Thyroid gland (tissue), 4 donors: ENCODE measurements around the gene RNF144A. TPM values are rescaled to one million over a fixed set of nuclear protein-coding genes. Genes with fewer than 3 reads are reported as not detected.

Experiments used
- DNase-seq, 2 donors: peaks; one replicate each; pipeline ENCODE4 v3.0.0-alpha.2; 2019
- H3K27ac ChIP-seq, 3 donors: fragments of 200-600 bp; sonication (generic); 1 replicate in 2 of 3; 2 replicates in 1 of 3; pipeline ENCODE4 v1.5.1; 2016 to 2019; ENCODE audit warnings: mild to moderate bottlenecking in 1 of 3, moderate library complexity in 1 of 3
- H3K27me3 ChIP-seq: fragments of 200-600 bp; sonication (generic); one replicate; pipeline ENCODE4 v1.5.1; 2019
- H3K36me3 ChIP-seq, 2 donors: fragments of 200-600 bp; sonication (generic); one replicate each; pipeline ENCODE4 v1.5.1; 2016 to 2019
- H3K4me1 ChIP-seq, 2 donors: fragments of 200-600 bp; sonication (generic); one replicate each; pipeline ENCODE4 v1.5.1; 2017 to 2019
- H3K4me3 ChIP-seq, 3 donors: fragments of 200-600 bp; sonication (generic); replicated peaks in 1 of 3; 1 replicate in 2 of 3; 2 replicates in 1 of 3; pipeline ENCODE4 v1.5.1; 2016; ENCODE audit warnings: mild to moderate bottlenecking in 1 of 3
- H3K9me3 ChIP-seq: fragments of 200-600 bp; sonication (generic); one replicate; pipeline ENCODE4 v1.5.1; 2017
- POLR2A ChIP-seq, 2 donors: fragments of 450-650 bp; IDR thresholded peaks; one replicate each; pipeline ENCODE4 v1.6.1; 2017; ENCODE audit warnings: antibody characterized with exemption in 2 of 2, mild to moderate bottlenecking in 2 of 2, moderate library complexity in 1 of 2
- WGBS, 2 donors: methylation state at CpG; one replicate each; pipeline ENCODE4 v1.1.5; 2017; 5-methylcytosine and 5-hydroxymethylcytosine counted together
- intact Hi-C: fragments of 100-400 bp; cut with DNase I; formaldehyde crosslinking; loops from one replicate; pipeline ENCODE4 v1.15.1; 2023
- total RNA-seq, 4 donors: library from RNA; depleted of rRNA; stranded (reverse); fragments of >200 nt; gene quantifications; one replicate each; pipeline ENCODE4 v1.2.3, GENCODE V29; 2016
- TF ChIP-seq, protein P1 (sequence below), 6 experiments: fragments of 200-600 bp in 3 of 6; fragments of 450-650 bp in 3 of 6; sonication (generic) in 3 of 6; IDR thresholded peaks; one replicate each; pipeline ENCODE4 v1.5.1; 2016 to 2019; ENCODE audit warnings: antibody characterized with exemption in 6 of 6, mild to moderate bottlenecking in 2 of 6, inconsistent platforms in 1 of 6, moderate library complexity in 1 of 6

RNF144A gene
- total RNA-seq, 4 donors from 2014 or later, result 8.0 to 12.2 (median 10.6) TPM

GRCh38 chr2:7040547-7040946 is 123.3 kb downstream of the RNF144A start:
- Histone ChIP-seq H3K27ac (no peak overlapping the region), H3K36me3 (no peaks in the 10 kb centered on the region), H3K4me1 (peaks cover 13 to 14% of the 10 kb centered on the region in 2 donors), H3K27me3 (no peaks in the 10 kb centered on the region), H3K4me3 (no peak overlapping the region), H3K9me3 (no peaks in the 10 kb centered on the region)
- TF ChIP-seq, protein P1, sequence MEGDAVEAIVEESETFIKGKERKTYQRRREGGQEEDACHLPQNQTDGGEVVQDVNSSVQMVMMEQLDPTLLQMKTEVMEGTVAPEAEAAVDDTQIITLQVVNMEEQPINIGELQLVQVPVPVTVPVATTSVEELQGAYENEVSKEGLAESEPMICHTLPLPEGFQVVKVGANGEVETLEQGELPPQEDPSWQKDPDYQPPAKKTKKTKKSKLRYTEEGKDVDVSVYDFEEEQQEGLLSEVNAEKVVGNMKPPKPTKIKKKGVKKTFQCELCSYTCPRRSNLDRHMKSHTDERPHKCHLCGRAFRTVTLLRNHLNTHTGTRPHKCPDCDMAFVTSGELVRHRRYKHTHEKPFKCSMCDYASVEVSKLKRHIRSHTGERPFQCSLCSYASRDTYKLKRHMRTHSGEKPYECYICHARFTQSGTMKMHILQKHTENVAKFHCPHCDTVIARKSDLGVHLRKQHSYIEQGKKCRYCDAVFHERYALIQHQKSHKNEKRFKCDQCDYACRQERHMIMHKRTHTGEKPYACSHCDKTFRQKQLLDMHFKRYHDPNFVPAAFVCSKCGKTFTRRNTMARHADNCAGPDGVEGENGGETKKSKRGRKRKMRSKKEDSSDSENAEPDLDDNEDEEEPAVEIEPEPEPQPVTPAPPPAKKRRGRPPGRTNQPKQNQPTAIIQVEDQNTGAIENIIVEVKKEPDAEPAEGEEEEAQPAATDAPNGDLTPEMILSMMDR (IDR thresholded peaks at IDR 0.05), result no peak
- TF ChIP-seq POLR2A (IDR thresholded peaks at IDR 0.05), result no peak
- 85% methylated on average over 8 of the region's 8 CpGs for WGBS, 2 donors
- intact Hi-C loops, result no loop called here
- no peak for DNase-seq

DNA sequence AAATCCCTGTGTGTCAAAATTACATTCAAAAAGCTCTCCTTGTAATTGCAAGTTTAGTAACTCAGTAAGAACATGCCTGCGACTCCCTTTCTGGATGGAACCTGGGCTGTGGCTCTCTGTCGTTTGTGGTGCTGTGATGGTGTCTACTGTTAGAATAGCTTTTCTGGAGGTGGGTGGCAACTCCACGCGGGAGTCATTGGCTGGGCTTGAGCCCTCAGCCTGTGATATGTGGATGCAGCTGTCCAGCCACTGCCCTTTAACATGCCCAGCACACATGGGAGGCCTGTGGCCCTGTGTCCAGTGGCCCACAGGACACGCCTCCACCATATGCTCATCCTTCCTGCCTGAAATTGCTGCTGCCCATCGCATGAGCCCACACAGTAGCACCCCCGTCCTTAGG is 124.2 kb downstream of the RNF144A start:
- no peaks in the 10 kb centered on the region for H3K9me3 ChIP-seq
- no peak for DNase-seq
- WGBS, 2 donors, result 93 to 100% methylated on average over 5 to 7 of the region's 7 CpGs
- H3K4me1 ChIP-seq, result peaks cover 7 to 8% of the 10 kb centered on the region in 2 donors
- no peak overlapping the region for H3K27ac ChIP-seq
- H3K36me3 ChIP-seq, result no peaks in the 10 kb centered on the region
- no peak overlapping the region for H3K4me3 ChIP-seq
- TF ChIP-seq, protein P1 (IDR thresholded peaks at IDR 0.05), result no peak
- no peak for TF ChIP-seq POLR2A (IDR thresholded peaks at IDR 0.05)
- intact Hi-C loops, result no loop called here
- H3K27me3 ChIP-seq, result no peaks in the 10 kb centered on the region

- no peak for DNase-seq
- Histone ChIP-seq H3K36me3 (no peaks in the 10 kb centered on the region), H3K27ac (no peak overlapping the region), H3K4me1 (no peaks in the 10 kb centered on the region), H3K27me3 (no peaks in the 10 kb centered on the region), H3K9me3 (no peaks in the 10 kb centered on the region), H3K4me3 (no peak overlapping the region)
- no peak for TF ChIP-seq POLR2A (IDR thresholded peaks at IDR 0.05)
- TF ChIP-seq, protein P1 (IDR thresholded peaks at IDR 0.05), result no peak
- 89% methylated on average over 3 of the region's 3 CpGs for WGBS, 2 donors
- intact Hi-C loops, result no loop called here
These were observed 126.5 kb downstream of the RNF144A start for GRCh38 chr2:7043690-7044089.

DNA sequence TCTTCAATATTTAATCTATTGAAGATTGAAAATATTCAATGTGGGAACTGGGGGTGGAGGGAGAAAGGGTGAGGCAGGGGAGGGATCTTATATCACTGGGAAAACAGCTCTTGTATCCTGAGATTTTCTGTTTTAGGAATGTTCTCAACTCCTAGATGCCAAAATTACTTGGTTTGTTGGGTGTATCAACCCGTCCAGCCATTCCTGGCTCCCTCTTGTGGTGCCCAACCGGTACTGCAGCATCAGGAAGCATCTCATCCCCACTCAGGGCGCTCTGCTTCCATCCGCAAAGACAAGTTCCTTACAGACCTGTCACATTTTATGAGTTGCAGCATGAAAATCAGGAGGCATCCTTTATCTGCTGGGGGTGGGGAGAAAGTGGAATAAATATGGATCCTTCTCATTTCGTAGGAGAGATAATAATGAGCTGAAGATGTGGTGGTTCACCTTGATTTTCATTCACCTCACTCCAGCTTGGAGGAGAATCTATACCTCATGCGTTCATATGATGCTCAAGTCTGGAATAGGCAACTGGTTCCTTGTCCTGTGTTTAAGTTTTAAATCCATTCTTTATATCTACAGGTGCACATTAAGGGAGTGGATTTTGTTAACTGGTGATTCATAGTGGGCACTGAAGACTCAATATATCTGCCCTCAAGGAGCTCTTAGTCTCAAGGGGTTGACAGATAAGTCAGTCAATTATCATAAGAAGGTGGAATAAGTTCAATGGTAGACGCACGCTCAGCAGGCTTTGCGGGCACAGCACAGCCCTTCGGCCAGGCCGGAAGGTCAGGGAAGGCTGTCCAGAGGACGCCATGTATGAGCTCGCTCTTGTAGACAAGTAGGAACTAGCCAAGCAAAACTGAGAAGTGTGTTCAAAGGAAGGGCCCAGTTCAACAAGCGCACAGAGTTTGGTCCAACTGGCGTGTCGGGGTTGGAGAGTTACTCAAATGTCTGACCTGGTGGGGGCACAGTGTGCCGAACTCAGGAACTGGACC is 127.3 kb downstream of the RNF144A start:
- intact Hi-C loops, result no loop called here
- 69 to 75% methylated on average over 17 of the region's 17 CpGs for WGBS, 2 donors
- Histone ChIP-seq H3K36me3 (no peaks in the 10 kb centered on the region), H3K27me3 (no peaks in the 10 kb centered on the region), H3K4me1 (no peaks in the 10 kb centered on the region), H3K9me3 (no peaks in the 10 kb centered on the region), H3K27ac (no peak overlapping the region), H3K4me3 (no peak overlapping the region)
- TF ChIP-seq POLR2A (IDR thresholded peaks at IDR 0.05), result no peak
- TF ChIP-seq, protein P1 (IDR thresholded peaks at IDR 0.05), result peak; percentile 67 to 93 (median 90)
- peak; percentile 64 to 72 for DNase-seq
